HEK293 (cell line): ENCODE results near the gene NANOS2.

Experiments
- BCL11A ChIP-seq: fragments of 450-650 bp; formaldehyde crosslinking; IDR thresholded peaks from 2 replicates; pipeline ENCODE4 v1.5.1; 2016; ENCODE audit warnings: low read depth, missing biosample characterization, missing genetic modification characterization
- FEZF1 ChIP-seq: fragments of 450-650 bp; formaldehyde crosslinking; IDR thresholded peaks from 2 replicates; pipeline ENCODE4 v1.5.1; 2016; ENCODE audit warnings: missing biosample characterization, missing genetic modification characterization
- GLI2 ChIP-seq: fragments of 450-650 bp; formaldehyde crosslinking; IDR thresholded peaks from 2 replicates; pipeline ENCODE4; 2017; ENCODE audit warnings: missing biosample characterization, missing genetic modification characterization, low read depth, borderline replicate concordance
- GLI4 ChIP-seq: fragments of 450-650 bp; formaldehyde crosslinking; IDR thresholded peaks from 2 replicates; pipeline ENCODE4 v1.5.1; 2016; ENCODE audit warnings: missing biosample characterization, missing genetic modification characterization
- KLF10 ChIP-seq: fragments of 450-650 bp; IDR thresholded peaks from 2 replicates; pipeline ENCODE4 v1.5.1; 2018; ENCODE audit warnings: missing biosample characterization, mild to moderate bottlenecking, missing genetic modification characterization
- MZF1 ChIP-seq: fragments of 450-650 bp; formaldehyde crosslinking; IDR thresholded peaks from 2 replicates; pipeline ENCODE4 v1.5.1; 2017; ENCODE audit warnings: missing biosample characterization, missing genetic modification characterization, borderline replicate concordance
- PRDM6 ChIP-seq: fragments of 450-650 bp; formaldehyde crosslinking; IDR thresholded peaks from 2 replicates; pipeline ENCODE4 v1.5.1; 2017; ENCODE audit warnings: missing biosample characterization, missing genetic modification characterization
- SALL2 ChIP-seq: fragments of 450-650 bp; formaldehyde crosslinking; IDR thresholded peaks from 2 replicates; pipeline ENCODE4 v1.5.0; 2017; ENCODE audit warnings: missing biosample characterization, mild to moderate bottlenecking, missing genetic modification characterization, borderline replicate concordance
- SP3 ChIP-seq: fragments of 450-650 bp; formaldehyde crosslinking; IDR thresholded peaks from 2 replicates; pipeline ENCODE4 v1.5.1; 2016; ENCODE audit warnings: missing biosample characterization, missing genetic modification characterization
- TRIM28 ChIP-seq: IDR thresholded peaks from 2 replicates; pipeline ENCODE4 v1.6.1; 2011; ENCODE audit warnings: low read length, control low read depth, borderline replicate concordance
- YY1 ChIP-seq: fragments of 450-650 bp; formaldehyde crosslinking; IDR thresholded peaks from 2 replicates; pipeline ENCODE4 v1.5.1; 2018; ENCODE audit warnings: missing biosample characterization, missing genetic modification characterization
- ZBTB17 ChIP-seq: fragments of 450-650 bp; formaldehyde crosslinking; IDR thresholded peaks from 2 replicates; pipeline ENCODE4 v1.5.1; 2016; ENCODE audit warnings: missing biosample characterization, missing genetic modification characterization
- ZBTB21 ChIP-seq: fragments of 450-650 bp; formaldehyde crosslinking; IDR thresholded peaks from 2 replicates; pipeline ENCODE4 v1.5.1; 2017; ENCODE audit warnings: missing biosample characterization, missing genetic modification characterization
- ZBTB8A ChIP-seq: fragments of 450-650 bp; formaldehyde crosslinking; IDR thresholded peaks from 2 replicates; pipeline ENCODE4 v1.5.1; 2016; ENCODE audit warnings: missing biosample characterization, missing genetic modification characterization
- ZNF138 ChIP-seq: fragments of 450-650 bp; formaldehyde crosslinking; IDR thresholded peaks from 2 replicates; pipeline ENCODE4 v1.5.1; 2016; ENCODE audit warnings: missing biosample characterization, missing genetic modification characterization, borderline replicate concordance
- ZNF157 ChIP-seq: fragments of 450-650 bp; formaldehyde crosslinking; IDR thresholded peaks from 2 replicates; pipeline ENCODE4 v1.5.1; 2016; ENCODE audit warnings: missing biosample characterization, missing genetic modification characterization
- ZNF223 ChIP-seq: fragments of 450-650 bp; formaldehyde crosslinking; IDR thresholded peaks from 2 replicates; pipeline ENCODE4 v1.5.1; 2016; ENCODE audit warnings: missing biosample characterization, missing genetic modification characterization
- ZNF23 ChIP-seq: fragments of 450-650 bp; formaldehyde crosslinking; IDR thresholded peaks from 2 replicates; pipeline ENCODE4 v1.5.1; 2016; ENCODE audit warnings: missing biosample characterization, missing genetic modification characterization, borderline replicate concordance
- ZNF24 ChIP-seq: fragments of 450-650 bp; formaldehyde crosslinking; IDR thresholded peaks from 2 replicates; pipeline ENCODE4 v1.5.1; 2016; ENCODE audit warnings: missing biosample characterization, missing genetic modification characterization
- ZNF302 ChIP-seq: fragments of 450-650 bp; formaldehyde crosslinking; IDR thresholded peaks from 2 replicates; pipeline ENCODE4 v1.5.1; 2016; ENCODE audit warnings: missing biosample characterization, missing genetic modification characterization, low read depth
- ZNF324 ChIP-seq: fragments of 450-650 bp; formaldehyde crosslinking; IDR thresholded peaks from 2 replicates; pipeline ENCODE4 v1.5.1; 2016; ENCODE audit warnings: missing biosample characterization, missing genetic modification characterization
- ZNF354C ChIP-seq: fragments of 450-650 bp; formaldehyde crosslinking; IDR thresholded peaks from 2 replicates; pipeline ENCODE4 v1.5.1; 2016; ENCODE audit warnings: missing biosample characterization, missing genetic modification characterization, low read depth, borderline replicate concordance
- ZNF510 ChIP-seq: fragments of 450-650 bp; formaldehyde crosslinking; IDR thresholded peaks from 2 replicates; pipeline ENCODE4 v1.5.1; 2018; ENCODE audit warnings: mild to moderate bottlenecking, missing genetic modification characterization, missing biosample characterization; ENCODE audit not compliant: insufficient replicate concordance
- ZNF549 ChIP-seq: fragments of 450-650 bp; IDR thresholded peaks from 2 replicates; pipeline ENCODE4 v1.5.1; 2018; ENCODE audit warnings: missing biosample characterization, missing genetic modification characterization, mild to moderate bottlenecking, inconsistent platforms, moderate library complexity
- ZNF596 ChIP-seq: fragments of 450-650 bp; IDR thresholded peaks from 2 replicates; pipeline ENCODE4 v1.5.0; 2018; ENCODE audit warnings: missing biosample characterization, mild to moderate bottlenecking, missing genetic modification characterization, moderate library complexity
- ZNF624 ChIP-seq: fragments of 450-650 bp; formaldehyde crosslinking; IDR thresholded peaks from 2 replicates; pipeline ENCODE4 v1.5.1; 2017; ENCODE audit warnings: missing biosample characterization, missing genetic modification characterization
- ZNF660 ChIP-seq: fragments of 450-650 bp; IDR thresholded peaks from 2 replicates; pipeline ENCODE4 v1.5.1; 2018; ENCODE audit warnings: missing biosample characterization, mild to moderate bottlenecking, missing genetic modification characterization
- ZNF704 ChIP-seq: fragments of 450-650 bp; formaldehyde crosslinking; IDR thresholded peaks from 2 replicates; pipeline ENCODE4 v1.5.1; 2016; ENCODE audit warnings: missing biosample characterization, missing genetic modification characterization
- ZSCAN30 ChIP-seq: fragments of 450-650 bp; IDR thresholded peaks from 2 replicates; pipeline ENCODE4 v1.5.1; 2018; ENCODE audit warnings: missing biosample characterization, mild to moderate bottlenecking, missing genetic modification characterization, moderate library complexity
- TF ChIP-seq, protein P1 (sequence below): fragments of 450-650 bp; formaldehyde crosslinking; IDR thresholded peaks from 2 replicates; pipeline ENCODE4 v1.5.1; 2016; ENCODE audit warnings: missing biosample characterization, missing genetic modification characterization
- TF ChIP-seq, protein P2 (sequence below): fragments of 450-650 bp; formaldehyde crosslinking; IDR thresholded peaks from 2 replicates; pipeline ENCODE4 v1.5.1; 2017; ENCODE audit warnings: missing biosample characterization, mild to moderate bottlenecking, missing genetic modification characterization, moderate library complexity
- TF ChIP-seq, protein P3 (sequence below): fragments of 450-650 bp; IDR thresholded peaks from 2 replicates; pipeline ENCODE4 v1.5.1; 2018; ENCODE audit warnings: missing biosample characterization, missing genetic modification characterization

NANOS2 gene

DNA sequence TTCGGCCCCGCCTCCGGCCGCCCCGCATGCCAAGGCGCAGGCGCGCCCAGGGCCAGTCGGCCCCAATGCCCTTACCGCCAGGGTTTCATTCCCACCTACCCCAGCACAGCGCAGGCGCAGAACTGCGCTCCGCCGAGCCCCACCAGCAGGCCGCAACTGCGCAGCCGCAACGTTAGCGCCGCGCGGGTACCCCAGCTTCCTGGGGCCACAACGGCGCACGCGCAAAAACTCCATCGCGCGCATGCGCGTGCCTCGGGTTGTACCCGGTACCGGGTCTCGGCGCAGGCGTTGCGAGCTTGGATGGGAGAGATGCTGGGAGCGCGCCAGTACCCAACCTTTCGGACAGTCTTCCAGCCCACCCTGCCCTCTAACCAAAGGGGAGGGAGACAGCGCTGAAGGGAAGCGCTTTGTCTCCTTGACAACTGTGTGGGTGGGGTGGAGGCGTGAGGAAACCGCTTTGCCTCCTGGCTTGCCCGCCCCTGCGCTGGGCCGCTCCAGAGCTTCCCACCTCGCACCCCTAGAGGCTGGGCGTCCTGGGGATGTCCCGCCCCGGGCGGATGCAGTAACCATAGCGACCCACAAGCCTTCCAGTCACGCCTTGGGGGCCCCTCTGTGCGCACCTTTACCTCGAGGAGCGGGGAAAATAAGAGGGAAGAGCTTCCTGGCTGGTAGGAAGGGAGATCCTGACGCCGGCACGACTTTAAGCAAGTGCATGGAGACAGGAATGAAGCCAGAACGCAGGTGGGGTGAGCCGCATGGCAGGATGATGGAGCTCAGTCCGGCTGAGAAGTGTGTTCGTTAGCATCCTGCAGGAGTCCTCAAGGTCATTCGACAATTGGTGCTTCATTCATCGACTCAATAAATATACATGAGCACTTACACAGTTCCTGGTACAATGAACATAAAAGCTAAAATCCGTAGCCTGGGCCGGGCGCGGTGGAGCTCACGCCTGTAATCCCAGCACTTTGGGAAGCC lies 11.6 kb downstream of the NANOS2 start (continued):
- TF ChIP-seq, protein P1, sequence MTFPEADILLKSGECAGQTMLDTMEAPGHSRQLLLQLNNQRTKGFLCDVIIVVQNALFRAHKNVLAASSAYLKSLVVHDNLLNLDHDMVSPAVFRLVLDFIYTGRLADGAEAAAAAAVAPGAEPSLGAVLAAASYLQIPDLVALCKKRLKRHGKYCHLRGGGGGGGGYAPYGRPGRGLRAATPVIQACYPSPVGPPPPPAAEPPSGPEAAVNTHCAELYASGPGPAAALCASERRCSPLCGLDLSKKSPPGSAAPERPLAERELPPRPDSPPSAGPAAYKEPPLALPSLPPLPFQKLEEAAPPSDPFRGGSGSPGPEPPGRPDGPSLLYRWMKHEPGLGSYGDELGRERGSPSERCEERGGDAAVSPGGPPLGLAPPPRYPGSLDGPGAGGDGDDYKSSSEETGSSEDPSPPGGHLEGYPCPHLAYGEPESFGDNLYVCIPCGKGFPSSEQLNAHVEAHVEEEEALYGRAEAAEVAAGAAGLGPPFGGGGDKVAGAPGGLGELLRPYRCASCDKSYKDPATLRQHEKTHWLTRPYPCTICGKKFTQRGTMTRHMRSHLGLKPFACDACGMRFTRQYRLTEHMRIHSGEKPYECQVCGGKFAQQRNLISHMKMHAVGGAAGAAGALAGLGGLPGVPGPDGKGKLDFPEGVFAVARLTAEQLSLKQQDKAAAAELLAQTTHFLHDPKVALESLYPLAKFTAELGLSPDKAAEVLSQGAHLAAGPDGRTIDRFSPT (tag by site-specific recombination) = 0 out of 2 replicates have a peak, but pooled peaks have one; percentile 59
- TF ChIP-seq ZNF624 (tag by site-specific recombination) (no peak), ZNF354C (tag by site-specific recombination) (no peak), SALL2 (tag by site-specific recombination) (no peak), FEZF1 (tag by site-specific recombination) (no peak), ZNF138 (tag by site-specific recombination) (no peak), ZNF549 (tag by site-specific recombination) (no peak), GLI4 (no peak), ZBTB8A (tag by site-specific recombination) (no peak), KLF10 (no peak), SP3 (tag by site-specific recombination) (peak; percentile 77), ZNF223 (tag by site-specific recombination) (no peak), MZF1 (no peak), ZNF302 (tag by site-specific recombination) (no peak), ZNF24 (tag by site-specific recombination) (peak; percentile 55; the same call in 1 of the 2 replicates), ZNF324 (tag by site-specific recombination) (no peak), ZBTB17 (tag by site-specific recombination) (0 out of 2 replicates have a peak, but pooled peaks have one; percentile 12), ZNF704 (tag by site-specific recombination) (no peak), ZNF660 (peak; percentile 69), BCL11A (tag by site-specific recombination) (no peak), TRIM28 (no peak), ZNF157 (no peak; the same call in 1 of the 2 replicates), ZNF23 (tag by site-specific recombination) (no peak), ZNF510 (tag by site-specific recombination) (no peak), ZBTB21 (tag by site-specific recombination) (no peak), ZSCAN30 (tag by site-specific recombination) (no peak), ZNF596 (tag by site-specific recombination) (no peak), YY1 (tag by site-specific recombination) (no peak), PRDM6 (tag by site-specific recombination) (no peak), GLI2 (tag by site-specific recombination) (no peak)
- TF ChIP-seq, protein P2, sequence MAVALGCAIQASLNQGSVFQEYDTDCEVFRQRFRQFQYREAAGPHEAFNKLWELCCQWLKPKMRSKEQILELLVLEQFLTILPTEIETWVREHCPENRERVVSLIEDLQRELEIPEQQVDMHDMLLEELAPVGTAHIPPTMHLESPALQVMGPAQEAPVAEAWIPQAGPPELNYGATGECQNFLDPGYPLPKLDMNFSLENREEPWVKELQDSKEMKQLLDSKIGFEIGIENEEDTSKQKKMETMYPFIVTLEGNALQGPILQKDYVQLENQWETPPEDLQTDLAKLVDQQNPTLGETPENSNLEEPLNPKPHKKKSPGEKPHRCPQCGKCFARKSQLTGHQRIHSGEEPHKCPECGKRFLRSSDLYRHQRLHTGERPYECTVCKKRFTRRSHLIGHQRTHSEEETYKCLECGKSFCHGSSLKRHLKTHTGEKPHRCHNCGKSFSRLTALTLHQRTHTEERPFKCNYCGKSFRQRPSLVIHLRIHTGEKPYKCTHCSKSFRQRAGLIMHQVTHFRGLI (tag by site-specific recombination) = peak; percentile 85; the same call in 1 of the 2 replicates
- TF ChIP-seq, protein P3, sequence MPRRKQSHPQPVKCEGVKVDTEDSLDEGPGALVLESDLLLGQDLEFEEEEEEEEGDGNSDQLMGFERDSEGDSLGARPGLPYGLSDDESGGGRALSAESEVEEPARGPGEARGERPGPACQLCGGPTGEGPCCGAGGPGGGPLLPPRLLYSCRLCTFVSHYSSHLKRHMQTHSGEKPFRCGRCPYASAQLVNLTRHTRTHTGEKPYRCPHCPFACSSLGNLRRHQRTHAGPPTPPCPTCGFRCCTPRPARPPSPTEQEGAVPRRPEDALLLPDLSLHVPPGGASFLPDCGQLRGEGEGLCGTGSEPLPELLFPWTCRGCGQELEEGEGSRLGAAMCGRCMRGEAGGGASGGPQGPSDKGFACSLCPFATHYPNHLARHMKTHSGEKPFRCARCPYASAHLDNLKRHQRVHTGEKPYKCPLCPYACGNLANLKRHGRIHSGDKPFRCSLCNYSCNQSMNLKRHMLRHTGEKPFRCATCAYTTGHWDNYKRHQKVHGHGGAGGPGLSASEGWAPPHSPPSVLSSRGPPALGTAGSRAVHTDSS (tag by site-specific recombination) = no peak
